ENCODE data around the gene MYO10.

Gene MYO10

GRCh38 chr5:16660982-16661381, 275.1 kb downstream of the MYO10 start:
- TF ChIP-seq RAD21 (IDR thresholded peaks at IDR 0.05; ENCODE audit: low read depth), result no peak
- no peak for TF ChIP-seq YY1 (IDR thresholded peaks at IDR 0.05; ENCODE audit: low read depth)
- no peak for TF ChIP-seq TAF1 (IDR thresholded peaks at IDR 0.05; ENCODE audit: low read depth)

- TF ChIP-seq MAX (IDR thresholded peaks at IDR 0.05) (no peak), TCF12 (IDR thresholded peaks at IDR 0.05; ENCODE audit: low read depth) (no peak), FOXM1 (IDR thresholded peaks at IDR 0.05; ENCODE audit: borderline replicate concordance, low read depth) (no peak), EGR1 (IDR thresholded peaks at IDR 0.05) (no peak), NFIC (IDR thresholded peaks at IDR 0.05) (no peak), EP300 (IDR thresholded peaks at IDR 0.05; ENCODE audit: borderline replicate concordance) (no peak), USF1 (IDR thresholded peaks at IDR 0.05) (no peak), TEAD4 (IDR thresholded peaks at IDR 0.05) (no peak), RAD21 (IDR thresholded peaks at IDR 0.05; ENCODE audit: low read depth) (no peak), YY1 (IDR thresholded peaks at IDR 0.05; ENCODE audit: low read depth) (no peak), TAF1 (IDR thresholded peaks at IDR 0.05; ENCODE audit: low read depth) (no peak), CREB1 (IDR thresholded peaks at IDR 0.05; ENCODE audit: low read depth) (no peak), CEBPB (IDR thresholded peaks at IDR 0.05) (no peak), ZBTB7A (IDR thresholded peaks at IDR 0.05; ENCODE audit: low read depth) (no peak)
- TF ChIP-seq, protein P1, sequence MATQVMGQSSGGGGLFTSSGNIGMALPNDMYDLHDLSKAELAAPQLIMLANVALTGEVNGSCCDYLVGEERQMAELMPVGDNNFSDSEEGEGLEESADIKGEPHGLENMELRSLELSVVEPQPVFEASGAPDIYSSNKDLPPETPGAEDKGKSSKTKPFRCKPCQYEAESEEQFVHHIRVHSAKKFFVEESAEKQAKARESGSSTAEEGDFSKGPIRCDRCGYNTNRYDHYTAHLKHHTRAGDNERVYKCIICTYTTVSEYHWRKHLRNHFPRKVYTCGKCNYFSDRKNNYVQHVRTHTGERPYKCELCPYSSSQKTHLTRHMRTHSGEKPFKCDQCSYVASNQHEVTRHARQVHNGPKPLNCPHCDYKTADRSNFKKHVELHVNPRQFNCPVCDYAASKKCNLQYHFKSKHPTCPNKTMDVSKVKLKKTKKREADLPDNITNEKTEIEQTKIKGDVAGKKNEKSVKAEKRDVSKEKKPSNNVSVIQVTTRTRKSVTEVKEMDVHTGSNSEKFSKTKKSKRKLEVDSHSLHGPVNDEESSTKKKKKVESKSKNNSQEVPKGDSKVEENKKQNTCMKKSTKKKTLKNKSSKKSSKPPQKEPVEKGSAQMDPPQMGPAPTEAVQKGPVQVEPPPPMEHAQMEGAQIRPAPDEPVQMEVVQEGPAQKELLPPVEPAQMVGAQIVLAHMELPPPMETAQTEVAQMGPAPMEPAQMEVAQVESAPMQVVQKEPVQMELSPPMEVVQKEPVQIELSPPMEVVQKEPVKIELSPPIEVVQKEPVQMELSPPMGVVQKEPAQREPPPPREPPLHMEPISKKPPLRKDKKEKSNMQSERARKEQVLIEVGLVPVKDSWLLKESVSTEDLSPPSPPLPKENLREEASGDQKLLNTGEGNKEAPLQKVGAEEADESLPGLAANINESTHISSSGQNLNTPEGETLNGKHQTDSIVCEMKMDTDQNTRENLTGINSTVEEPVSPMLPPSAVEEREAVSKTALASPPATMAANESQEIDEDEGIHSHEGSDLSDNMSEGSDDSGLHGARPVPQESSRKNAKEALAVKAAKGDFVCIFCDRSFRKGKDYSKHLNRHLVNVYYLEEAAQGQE (IDR thresholded peaks at IDR 0.05; ENCODE audit: low read depth), result no peak
Observed at GRCh38 chr5:16659536-16659935, 276.6 kb downstream of the MYO10 start.

- no peak for TF ChIP-seq RAD21 (IDR thresholded peaks at IDR 0.05; ENCODE audit: low read depth)
- no peak for TF ChIP-seq TEAD4 (IDR thresholded peaks at IDR 0.05)
- no peak for TF ChIP-seq CREB1 (IDR thresholded peaks at IDR 0.05; ENCODE audit: low read depth)
- TF ChIP-seq, protein P1 (IDR thresholded peaks at IDR 0.05; ENCODE audit: low read depth), result no peak
- TF ChIP-seq ZBTB7A (IDR thresholded peaks at IDR 0.05; ENCODE audit: low read depth), result no peak
Observed at GRCh38 chr5:16656561-16657191, 279.4 kb downstream of the MYO10 start.

DNA sequence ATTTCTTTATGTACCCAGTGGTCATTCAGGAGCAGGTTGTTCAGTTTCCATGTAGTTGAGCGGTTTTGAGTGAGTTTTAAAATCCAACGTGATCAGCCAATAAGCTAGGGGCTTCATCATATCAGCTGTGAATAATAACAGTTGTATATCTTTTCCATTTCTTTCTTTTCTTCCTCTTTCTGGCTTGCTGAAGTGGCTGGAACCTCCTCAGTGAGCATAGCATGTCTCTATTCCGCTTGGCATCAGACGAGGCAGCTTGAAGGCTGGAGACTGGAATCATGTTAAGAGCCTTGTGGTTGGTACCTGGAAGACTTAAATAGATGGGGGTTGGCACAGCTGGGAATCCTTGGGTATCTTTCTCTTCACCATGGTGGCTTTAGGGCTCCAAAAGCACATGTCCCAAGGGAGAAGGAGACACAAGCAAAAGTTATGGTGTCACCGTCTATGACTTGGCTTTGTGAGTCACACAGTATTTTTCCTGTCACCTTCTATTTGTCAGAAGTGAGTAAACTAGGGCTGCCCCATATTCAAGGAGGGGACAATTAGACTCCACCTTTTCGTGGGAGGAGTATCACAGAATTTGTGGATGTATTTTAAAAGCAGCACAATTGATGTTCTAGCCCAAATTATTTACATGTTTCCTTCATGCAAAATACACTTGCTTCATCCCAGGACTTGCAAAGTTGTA, 281.3 kb downstream of the MYO10 start:
- TF ChIP-seq YY1 (IDR thresholded peaks at IDR 0.05; ENCODE audit: low read depth) (no peak), RAD21 (IDR thresholded peaks at IDR 0.05; ENCODE audit: low read depth) (no peak), EGR1 (IDR thresholded peaks at IDR 0.05) (no peak), USF1 (IDR thresholded peaks at IDR 0.05) (no peak), FOXM1 (IDR thresholded peaks at IDR 0.05; ENCODE audit: borderline replicate concordance, low read depth) (no peak), NFIC (IDR thresholded peaks at IDR 0.05) (no peak), ZBTB7A (IDR thresholded peaks at IDR 0.05; ENCODE audit: low read depth) (no peak), TCF12 (IDR thresholded peaks at IDR 0.05; ENCODE audit: low read depth) (no peak), CEBPB (IDR thresholded peaks at IDR 0.05) (no peak), MAX (IDR thresholded peaks at IDR 0.05) (no peak), TAF1 (IDR thresholded peaks at IDR 0.05; ENCODE audit: low read depth) (no peak), CREB1 (IDR thresholded peaks at IDR 0.05; ENCODE audit: low read depth) (no peak), TEAD4 (IDR thresholded peaks at IDR 0.05) (no peak), EP300 (IDR thresholded peaks at IDR 0.05; ENCODE audit: borderline replicate concordance) (no peak)
- TF ChIP-seq, protein P1 (IDR thresholded peaks at IDR 0.05; ENCODE audit: low read depth), result no peak
